HepG2 (cell line): ENCODE results near the gene MAGEA2B. TPM values are rescaled to one million over a fixed set of nuclear protein-coding genes. Genes with fewer than 3 reads are reported as not detected.
"Not testable (repeated sequence)": the region's sequence is repeated elsewhere in the genome, so short reads cannot be mapped to it uniquely, and the experiment has no call there.

Source experiments
- ATAC-seq: fragments of 200-7000 bp; cut with Tn5 transposase; 3 replicates; pipeline ENCODE4 v1.9.1; 2020; ENCODE audit warnings: mild to moderate bottlenecking, moderate library complexity
- BruUV-seq: library from RNA; stranded (reverse); fragments of 400-500 nt; replicated peaks from 2 replicates; lab custom pipeline; 2021; lab: Mats Ljungman, UMichigan
- CTCF ChIA-PET: fragments of 300-600 bp; formaldehyde crosslinking; extraction: SDS; loops from one replicate; lab custom pipeline; 2021; ENCODE audit warnings: low total read pairs, inconsistent platforms, low intra/inter-chr PET ratio; lab: Yijun Ruan, JAX
- POLR2A ChIA-PET: fragments of 350-600 bp; sonication (Branson Sonifier 250); formaldehyde crosslinking; loops from one replicate; lab custom pipeline; 2020; ENCODE audit warnings: antibody characterized with exemption, inconsistent platforms; lab: Yijun Ruan, JAX
- DNase-seq: peaks from one replicate; pipeline ENCODE4 v3.0.0-alpha.2; 2015; ENCODE audit warnings: low spot score
- FAIRE-seq: peaks from 3 replicates; lab custom pipeline; 2011; peaks lifted over from hg19 to GRCh38; lab: Jason Lieb, UNC
- H2AFZ ChIP-seq: one replicate; pipeline ENCODE4 v1.6.1; 2011; ENCODE audit warnings: low read length, inconsistent platforms
- H3K27ac ChIP-seq: fragments of 300-600 bp; 3 replicates; pipeline ENCODE4 v1.8.0; 2011; ENCODE audit warnings: mixed run types, mild to moderate bottlenecking, mixed read lengths, low read length, inconsistent platforms; ENCODE audit not compliant: insufficient read depth; ENCODE audit errors: extremely low read length
- H3K27me3 ChIP-seq, 2 experiments: fragments of 200-600 bp in 1 of 2; 2 replicates in 1 of 2; 3 replicates in 1 of 2; pipeline versions ENCODE4 v1.6.0 to v1.8.0; 2011; ENCODE audit warnings: low read length in 2 of 2, mild to moderate bottlenecking in 2 of 2, moderate library complexity in 2 of 2, inconsistent platforms in 1 of 2; ENCODE audit not compliant: insufficient read depth in 2 of 2, control insufficient read depth in 1 of 2
- H3K36me3 ChIP-seq, 2 experiments: fragments of 200-600 bp in 1 of 2; replicated peaks in 1 of 2; 2 replicates in 1 of 2; 3 replicates in 1 of 2; pipeline versions ENCODE4 v1.5.1 to v1.8.0; 2011; ENCODE audit warnings: low read length in 2 of 2, inconsistent platforms in 1 of 2; ENCODE audit not compliant: insufficient read depth in 2 of 2, control insufficient read depth in 1 of 2
- H3K4me1 ChIP-seq: 2 replicates; pipeline ENCODE4 v1.5.1; 2012; ENCODE audit warnings: low read length, inconsistent platforms; ENCODE audit not compliant: insufficient read depth
- H3K4me2 ChIP-seq: 2 replicates; pipeline ENCODE4 v1.6.0; 2011; ENCODE audit warnings: low read depth, low read length, inconsistent platforms
- H3K4me3 ChIP-seq, 3 experiments: fragments of 200-600 bp in 1 of 3; sonication (generic), shearing (Covaris generic) in 1 of 3; replicated peaks in 1 of 3; 2 replicates each; pipeline ENCODE4 v1.5.1; 2011 to 2016; ENCODE audit warnings: low read length in 3 of 3, inconsistent platforms in 2 of 3, low read depth in 2 of 3, mild to moderate bottlenecking in 2 of 3, control low read depth in 1 of 3, mixed read lengths in 1 of 3; ENCODE audit not compliant: insufficient read depth in 1 of 3
- H3K79me2 ChIP-seq: one replicate; pipeline ENCODE4 v1.6.1; 2011; ENCODE audit warnings: low read length, inconsistent platforms; ENCODE audit not compliant: insufficient read depth
- H3K9ac ChIP-seq: 2 replicates; pipeline ENCODE4 v1.6.0; 2011; ENCODE audit warnings: mild to moderate bottlenecking, low read depth, low read length, inconsistent platforms; ENCODE audit not compliant: insufficient read depth
- H3K9me3 ChIP-seq: 2 replicates; pipeline ENCODE4 v1.5.1; 2012; ENCODE audit warnings: mild to moderate bottlenecking, low read length
- H4K20me1 ChIP-seq: 2 replicates; pipeline ENCODE4 v1.6.0; 2011; ENCODE audit warnings: inconsistent platforms, mild to moderate bottlenecking, low read length, moderate library complexity; ENCODE audit not compliant: insufficient read depth
- ETV6 ChIP-seq: sonication (generic); formaldehyde crosslinking; conservative IDR thresholded peaks from 2 replicates; pipeline ENCODE4 v1.4.0; 2020; ENCODE audit warnings: missing genetic modification reagents
- MAFK ChIP-seq, 2 experiments: IDR thresholded peaks in 1 of 2; conservative IDR thresholded peaks in 1 of 2; 2 replicates each; pipeline ENCODE4 v1.6.1; 2011; ENCODE audit warnings: improper control_type of control experiment in 2 of 2, low read length in 2 of 2
- STAT5B ChIP-seq: sonication (generic); formaldehyde crosslinking; IDR thresholded peaks from 2 replicates; pipeline ENCODE4 v1.4.0; 2020; ENCODE audit warnings: missing genetic modification reagents
- TCF12 ChIP-seq, 2 experiments: fragments of 450-650 bp in 1 of 2; sonication (generic) in 1 of 2; formaldehyde crosslinking in 1 of 2; IDR thresholded peaks; 2 replicates each; pipeline versions ENCODE4 v1.6.1 to v1.8.0; 2017 to 2022; ENCODE audit warnings: antibody characterized with exemption in 1 of 2, mild to moderate bottlenecking in 1 of 2, missing genetic modification reagents in 1 of 2, moderate library complexity in 1 of 2
- ZNF878 ChIP-seq: sonication (generic); formaldehyde crosslinking; IDR thresholded peaks from 2 replicates; pipeline ENCODE4 v1.8.1; 2023; ENCODE audit warnings: mild to moderate bottlenecking, missing genetic modification reagents, moderate library complexity
- WGBS: methylation state at CpG from one replicate; pipeline ENCODE4 v1.1.6; 2017; ENCODE audit warnings: low lambda C conversion rate; 5-methylcytosine and 5-hydroxymethylcytosine counted together
- in situ Hi-C: cut with HindIII; loops from 2 replicates; pipeline ENCODE4 v1.10.0; 2017; ENCODE audit warnings: low pct_unique_long_range_greater_than_20kb; ENCODE audit not compliant: extremely low pct_ligation_motif_present
- intact Hi-C: fragments of 100-400 bp; cut with micrococcal nuclease; formaldehyde crosslinking; loops from one replicate; pipeline ENCODE4 v1.10.0; 2022; ENCODE audit not compliant: unreplicated experiment
- polyA plus RNA-seq, 8 experiments: library from polyadenylated mRNA; depleted of rRNA in 3 of 8; stranded (reverse) in 7 of 8; unstranded in 1 of 8; fragments of >200 nt; fragmentation: Illumina TruSeq in 4 of 8; extraction: Trizol in 4 of 8; gene quantifications; 2 replicates each; pipeline versions ENCODE4 v1.2.1 to v1.2.3, GENCODE V29; 2011 to 2016; ENCODE audit warnings: low read depth in 4 of 8, missing spikeins in 1 of 8, mixed read lengths in 1 of 8; ENCODE audit not compliant: insufficient read depth in 1 of 8
- total RNA-seq, 5 experiments: library from RNA; depleted of rRNA; stranded (reverse); fragments of >200 nt; fragmentation: Illumina TruSeq; extraction: Trizol; gene quantifications; 2 replicates each; pipeline ENCODE4 v1.2.3, GENCODE V29; 2016; ENCODE audit warnings: low read depth in 1 of 5
- TF ChIP-seq, protein P1 (sequence below): IDR thresholded peaks from 2 replicates; pipeline ENCODE4 v1.6.1; 2016; ENCODE audit warnings: mild to moderate bottlenecking, missing biosample characterization, missing genetic modification reagents
- TF ChIP-seq, protein P2 (sequence below): sonication (generic); formaldehyde crosslinking; IDR thresholded peaks from 2 replicates; pipeline ENCODE4 v1.5.1; 2020; ENCODE audit warnings: mild to moderate bottlenecking, missing genetic modification reagents, borderline replicate concordance
- TF ChIP-seq, protein P3 (sequence below): sonication (generic); formaldehyde crosslinking; IDR thresholded peaks from 2 replicates; pipeline ENCODE4 v1.8.0; 2022; ENCODE audit warnings: mild to moderate bottlenecking, missing genetic modification reagents

The MAGEA2B gene
- total and polyA plus RNA-seq, 2 of the 13 experiments (the other 11 are each of a cell fraction or from before 2014, with no cell fraction given): 0.09 TPM; not detected in 1

DNA sequence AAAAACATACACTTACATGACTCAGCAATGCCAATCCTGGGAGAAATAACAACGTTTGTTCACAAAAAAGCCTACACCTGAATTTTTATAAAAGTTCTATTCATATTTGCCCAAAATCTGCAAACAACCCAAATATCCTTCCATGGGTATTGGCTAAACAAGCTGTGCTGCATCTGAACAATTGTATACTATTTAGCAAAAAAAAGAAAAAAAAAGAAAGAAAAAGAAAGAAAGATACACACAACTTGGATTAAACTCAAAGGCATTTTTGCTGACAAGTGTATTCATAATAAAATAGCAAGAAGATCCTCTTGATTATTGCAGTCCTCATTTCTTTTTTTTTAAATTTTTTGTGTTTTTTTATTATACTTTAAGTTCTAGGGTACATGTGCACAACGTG, 40.3 kb upstream of the MAGEA2B start:
- 4% methylated on average over 2 of the region's 2 CpGs for WGBS
- Histone ChIP-seq H3K36me3 (no peaks in the 10 kb centered on the region), H2AFZ (no peak overlapping the region), H3K79me2 (no peaks in the 10 kb centered on the region), H3K4me2 (no peak overlapping the region), H3K4me3 (no peak overlapping the region), H3K9ac (no peak overlapping the region), H3K9me3 (no peaks in the 10 kb centered on the region), H3K27me3 (no peaks in the 10 kb centered on the region), H3K4me1 (no peaks in the 10 kb centered on the region), H3K27ac (no peak overlapping the region), H4K20me1 (no peaks in the 10 kb centered on the region)
- CTCF ChIA-PET: no interaction called here
- BruUV-seq: no TSS peak
- FAIRE-seq (no peak), DNase-seq (no peak), ATAC-seq (no peak)
- in situ Hi-C loops (no loop called here), intact Hi-C loops (no loop called here)
- no peak for TF ChIP-seq STAT5B
- TF ChIP-seq TCF12 (IDR thresholded peaks at IDR 0.05): no peak
- no peak for TF ChIP-seq TCF12 (CRISPR knock-in tag; IDR thresholded peaks at IDR 0.05)
- peak in 1 of 2 experiments; percentile 5; a peak in 1 of 4 replicates for TF ChIP-seq MAFK (conservative IDR thresholded peaks at IDR 0.05 in 1 of 2, IDR thresholded peaks at IDR 0.05 in 1 of 2; ENCODE audit: low read length in 2 of 2)
- TF ChIP-seq, protein P1, sequence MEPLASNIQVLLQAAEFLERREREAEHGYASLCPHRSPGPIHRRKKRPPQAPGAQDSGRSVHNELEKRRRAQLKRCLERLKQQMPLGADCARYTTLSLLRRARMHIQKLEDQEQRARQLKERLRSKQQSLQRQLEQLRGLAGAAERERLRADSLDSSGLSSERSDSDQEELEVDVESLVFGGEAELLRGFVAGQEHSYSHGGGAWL (CRISPR knock-in tag): no peak
- no peak for TF ChIP-seq ETV6 (CRISPR knock-in tag)
- TF ChIP-seq ZNF878 (CRISPR knock-in tag): no peak
- TF ChIP-seq, protein P2, sequence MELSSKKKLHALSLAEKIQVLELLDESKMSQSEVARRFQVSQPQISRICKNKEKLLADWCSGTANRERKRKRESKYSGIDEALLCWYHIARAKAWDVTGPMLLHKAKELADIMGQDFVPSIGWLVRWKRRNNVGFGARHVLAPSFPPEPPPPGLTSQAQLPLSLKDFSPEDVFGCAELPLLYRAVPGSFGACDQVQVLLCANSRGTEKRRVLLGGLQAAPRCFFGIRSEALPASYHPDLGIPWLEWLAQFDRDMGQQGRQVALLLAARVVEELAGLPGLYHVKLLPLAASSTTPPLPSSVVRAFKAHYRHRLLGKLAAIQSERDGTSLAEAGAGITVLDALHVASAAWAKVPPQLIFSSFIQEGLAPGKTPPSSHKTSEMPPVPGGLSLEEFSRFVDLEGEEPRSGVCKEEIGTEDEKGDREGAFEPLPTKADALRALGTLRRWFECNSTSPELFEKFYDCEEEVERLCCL (CRISPR knock-in tag): no peak
- TF ChIP-seq, protein P3, sequence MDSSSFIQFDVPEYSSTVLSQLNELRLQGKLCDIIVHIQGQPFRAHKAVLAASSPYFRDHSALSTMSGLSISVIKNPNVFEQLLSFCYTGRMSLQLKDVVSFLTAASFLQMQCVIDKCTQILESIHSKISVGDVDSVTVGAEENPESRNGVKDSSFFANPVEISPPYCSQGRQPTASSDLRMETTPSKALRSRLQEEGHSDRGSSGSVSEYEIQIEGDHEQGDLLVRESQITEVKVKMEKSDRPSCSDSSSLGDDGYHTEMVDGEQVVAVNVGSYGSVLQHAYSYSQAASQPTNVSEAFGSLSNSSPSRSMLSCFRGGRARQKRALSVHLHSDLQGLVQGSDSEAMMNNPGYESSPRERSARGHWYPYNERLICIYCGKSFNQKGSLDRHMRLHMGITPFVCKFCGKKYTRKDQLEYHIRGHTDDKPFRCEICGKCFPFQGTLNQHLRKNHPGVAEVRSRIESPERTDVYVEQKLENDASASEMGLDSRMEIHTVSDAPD (CRISPR knock-in tag): no peak
- POLR2A ChIA-PET: no interaction called here

DNA sequence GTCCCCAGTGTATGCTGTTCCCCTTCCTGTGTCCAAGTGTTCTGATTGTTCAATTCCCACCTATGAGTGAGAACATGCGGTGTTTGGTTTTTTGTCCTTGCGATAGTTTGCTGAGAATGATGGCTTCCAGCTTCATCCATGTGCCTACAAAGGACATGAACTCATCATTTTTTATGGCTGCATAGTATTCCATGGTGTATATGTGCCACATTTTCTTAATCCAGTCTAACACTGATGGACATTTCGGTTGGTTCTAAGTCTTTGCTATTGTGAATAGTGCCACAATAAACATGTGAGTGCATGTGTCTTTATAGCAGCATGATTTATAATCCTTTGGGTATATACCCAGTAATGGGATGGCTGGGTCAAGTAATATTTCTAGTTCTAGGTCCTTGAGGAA, 39.8 kb upstream of the MAGEA2B start:
- H3K27me3 ChIP-seq, CTCF ChIA-PET, H3K27ac ChIP-seq, DNase-seq, H4K20me1 ChIP-seq, H3K9ac ChIP-seq, intact Hi-C loops, in situ Hi-C loops, BruUV-seq, FAIRE-seq, H2AFZ ChIP-seq, H3K4me2 ChIP-seq, H3K4me3 ChIP-seq, H3K4me1 ChIP-seq, H3K9me3 ChIP-seq, H3K79me2 ChIP-seq, ATAC-seq, POLR2A ChIA-PET, H3K36me3 ChIP-seq: not testable (repeated sequence)
- 43% methylated on average over 3 of the region's 3 CpGs for WGBS

DNA sequence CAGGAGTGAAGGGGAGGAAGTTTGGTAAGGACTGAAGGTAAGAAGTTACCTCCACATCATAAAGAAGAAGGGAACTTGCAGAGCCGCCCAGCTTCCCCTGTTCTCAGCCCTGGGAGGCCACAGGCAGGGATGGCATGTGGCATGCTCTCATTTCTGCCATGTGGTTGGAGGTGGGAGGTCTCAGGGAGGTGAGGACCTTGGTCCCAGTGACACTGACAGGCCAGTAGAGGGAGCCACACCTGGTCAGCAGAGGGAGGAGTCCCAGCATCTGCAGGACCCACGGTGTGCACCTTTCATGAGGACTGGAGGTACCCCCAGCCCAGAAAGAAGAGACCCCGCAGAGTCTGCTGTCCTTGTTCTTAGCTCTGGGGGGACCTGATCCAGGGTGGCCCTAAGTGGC, 33.4 kb upstream of the MAGEA2B start:
- ATAC-seq (peak; percentile 95), FAIRE-seq (peak; percentile 86)
- H2AFZ ChIP-seq, H3K9me3 ChIP-seq, BruUV-seq, H4K20me1 ChIP-seq, H3K27me3 ChIP-seq, H3K4me1 ChIP-seq, intact Hi-C loops, H3K9ac ChIP-seq, H3K79me2 ChIP-seq, H3K4me3 ChIP-seq, H3K27ac ChIP-seq, H3K36me3 ChIP-seq, in situ Hi-C loops, CTCF ChIA-PET, H3K4me2 ChIP-seq, DNase-seq, POLR2A ChIA-PET: not testable (repeated sequence)
- WGBS: no CpG with 5 or more reads among the region's 3 CpGs
